Astrocyte (in vitro differentiated cells and primary cell): ENCODE results near the gene METAP1D.

Experiments
- CTCF ChIP-seq: IDR thresholded peaks from 2 replicates; pipeline ENCODE4 v1.5.1; 2011; ENCODE audit warnings: low read depth, mild to moderate bottlenecking, inconsistent platforms, low read length, moderate library complexity; ENCODE audit not compliant: insufficient read depth
- EZH2 ChIP-seq: IDR thresholded peaks from 2 replicates; pipeline ENCODE4 v1.6.1; 2012; ENCODE audit warnings: mild to moderate bottlenecking, low read length, inconsistent platforms; ENCODE audit not compliant: insufficient read depth

DNA sequence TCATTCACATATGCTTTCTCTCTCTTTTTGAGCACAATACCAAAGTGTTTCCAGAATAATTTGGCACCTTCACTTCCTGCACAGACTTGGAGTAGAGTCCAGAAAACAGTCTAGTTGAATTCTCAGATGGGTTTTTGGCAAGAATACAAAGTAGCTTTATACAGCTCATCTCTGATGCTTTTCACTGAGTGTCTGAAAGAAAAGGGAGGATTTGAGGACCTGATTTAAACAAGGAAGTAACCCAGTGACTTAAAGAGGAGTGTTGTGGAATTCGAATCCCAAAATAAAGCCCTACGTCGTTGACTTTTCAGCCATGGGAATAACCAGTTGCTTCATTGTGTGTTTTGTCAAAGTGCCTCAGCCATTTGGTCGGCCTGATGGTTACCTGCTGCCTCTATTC, 31.8 kb downstream of the METAP1D start:
- TF ChIP-seq CTCF (no peak), EZH2 (no peak)
